Measurements from ENCODE around the gene TP53TG3F.
"Not testable (repeated sequence)": the region's sequence is repeated elsewhere in the genome, so short reads cannot be mapped to it uniquely, and the experiment has no call there.

DNA sequence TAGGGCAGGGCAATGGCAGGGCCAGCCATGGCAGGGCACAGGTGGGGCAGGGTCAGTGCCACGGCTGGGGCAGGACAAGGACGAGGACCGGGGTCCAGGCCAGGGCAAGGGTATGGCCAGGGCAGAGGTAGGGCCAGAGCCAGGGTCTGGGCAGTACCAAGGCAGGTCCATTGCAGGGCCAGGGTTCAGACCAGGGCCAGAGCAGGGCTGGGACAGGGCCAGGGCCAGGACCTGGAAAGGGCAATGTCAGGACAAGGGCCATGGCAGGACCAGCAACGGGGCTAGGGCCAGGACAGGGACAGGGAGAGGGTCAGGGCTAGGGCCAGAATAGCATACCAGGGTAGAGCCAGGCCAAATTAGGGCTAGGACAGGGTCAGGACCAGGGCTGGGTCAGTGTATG is 47.8 kb downstream of the TP53TG3F start:
- TF ChIP-seq, protein P1, sequence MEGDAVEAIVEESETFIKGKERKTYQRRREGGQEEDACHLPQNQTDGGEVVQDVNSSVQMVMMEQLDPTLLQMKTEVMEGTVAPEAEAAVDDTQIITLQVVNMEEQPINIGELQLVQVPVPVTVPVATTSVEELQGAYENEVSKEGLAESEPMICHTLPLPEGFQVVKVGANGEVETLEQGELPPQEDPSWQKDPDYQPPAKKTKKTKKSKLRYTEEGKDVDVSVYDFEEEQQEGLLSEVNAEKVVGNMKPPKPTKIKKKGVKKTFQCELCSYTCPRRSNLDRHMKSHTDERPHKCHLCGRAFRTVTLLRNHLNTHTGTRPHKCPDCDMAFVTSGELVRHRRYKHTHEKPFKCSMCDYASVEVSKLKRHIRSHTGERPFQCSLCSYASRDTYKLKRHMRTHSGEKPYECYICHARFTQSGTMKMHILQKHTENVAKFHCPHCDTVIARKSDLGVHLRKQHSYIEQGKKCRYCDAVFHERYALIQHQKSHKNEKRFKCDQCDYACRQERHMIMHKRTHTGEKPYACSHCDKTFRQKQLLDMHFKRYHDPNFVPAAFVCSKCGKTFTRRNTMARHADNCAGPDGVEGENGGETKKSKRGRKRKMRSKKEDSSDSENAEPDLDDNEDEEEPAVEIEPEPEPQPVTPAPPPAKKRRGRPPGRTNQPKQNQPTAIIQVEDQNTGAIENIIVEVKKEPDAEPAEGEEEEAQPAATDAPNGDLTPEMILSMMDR (IDR thresholded peaks at IDR 0.05), result not testable (repeated sequence)
- not testable (repeated sequence) for TF ChIP-seq ZFX (IDR thresholded peaks at IDR 0.05; ENCODE audit: borderline replicate concordance)
